ENCODE results near the gene GOLGA6C.
"Not testable (repeated sequence)": the region's sequence is repeated elsewhere in the genome, so short reads cannot be mapped to it uniquely, and the experiment has no call there.

Gene GOLGA6C

GRCh38 chr15:75214293-75215096 lies 43.6 kb upstream of the GOLGA6C start:
- H3K27me3 ChIP-seq (ENCODE audit: insufficient read depth, low read depth), result no peaks in the 10 kb centered on the region
- peaks cover 3% of the 10 kb centered on the region; the same call in 1 of the 2 replicates for H3K36me3 ChIP-seq (ENCODE audit: insufficient read depth)
- no peak overlapping the region for H3K4me3 ChIP-seq (IDR thresholded peaks at IDR 0.05; ENCODE audit: insufficient read depth, low read depth, low read length)
- no peaks in the 10 kb centered on the region for H3K4me1 ChIP-seq (ENCODE audit: low read depth, poor library complexity, severe bottlenecking)
- H3K27ac ChIP-seq, result no peak overlapping the region
- no peak overlapping the region for H3K4me2 ChIP-seq
- no peak for TF ChIP-seq CTCF (conservative IDR thresholded peaks at IDR 0.05; ENCODE audit: low read depth, low read length)
- H4K20me1 ChIP-seq (ENCODE audit: insufficient read depth), result peaks cover 8% of the 10 kb centered on the region
- no peak overlapping the region for H2AFZ ChIP-seq (ENCODE audit: low read depth)
- no peak overlapping the region for H3K9ac ChIP-seq
- H3K79me2 ChIP-seq (ENCODE audit: insufficient read depth, low read depth), result peaks cover 14% of the 10 kb centered on the region; the same call in 1 of the 2 replicates

GRCh38 chr15:75215107-75216004 lies 42.8 kb upstream of the GOLGA6C start:
- Histone ChIP-seq H2AFZ (ENCODE audit: low read depth) (no peak overlapping the region), H3K79me2 (ENCODE audit: insufficient read depth, low read depth) (peaks cover 5% of the 10 kb centered on the region; the same call in 1 of the 2 replicates), H3K36me3 (ENCODE audit: insufficient read depth) (0 out of 2 replicates have a peak, but pooled peaks cover 3% of the 10 kb centered on the region), H3K4me1 (ENCODE audit: low read depth, poor library complexity, severe bottlenecking) (no peaks in the 10 kb centered on the region), H3K4me2 (no peak overlapping the region), H3K9ac (no peak overlapping the region), H3K27ac (no peak overlapping the region), H3K27me3 (ENCODE audit: insufficient read depth, low read depth) (no peaks in the 10 kb centered on the region), H4K20me1 (ENCODE audit: insufficient read depth) (peaks cover 7% of the 10 kb centered on the region), H3K4me3 (IDR thresholded peaks at IDR 0.05; ENCODE audit: insufficient read depth, low read depth, low read length) (no peak overlapping the region)
- no peak for TF ChIP-seq CTCF (conservative IDR thresholded peaks at IDR 0.05; ENCODE audit: low read depth, low read length)

- H3K4me1 ChIP-seq (ENCODE audit: low read depth, poor library complexity, severe bottlenecking), result no peaks in the 10 kb centered on the region
- H4K20me1 ChIP-seq (ENCODE audit: insufficient read depth), result peaks cover 7% of the 10 kb centered on the region; the same call in 1 of the 2 replicates
- no peaks in the 10 kb centered on the region for H3K79me2 ChIP-seq (ENCODE audit: insufficient read depth, low read depth)
- H3K4me3 ChIP-seq (IDR thresholded peaks at IDR 0.05; ENCODE audit: insufficient read depth, low read depth, low read length), result no peak overlapping the region
- no peaks in the 10 kb centered on the region for H3K27me3 ChIP-seq (ENCODE audit: insufficient read depth, low read depth)
- no peak overlapping the region for H3K9ac ChIP-seq
- H3K4me2 ChIP-seq, result no peak overlapping the region
- no peak for TF ChIP-seq CTCF (conservative IDR thresholded peaks at IDR 0.05; ENCODE audit: low read depth, low read length)
- H3K27ac ChIP-seq, result no peak overlapping the region
- no peaks in the 10 kb centered on the region for H3K36me3 ChIP-seq (ENCODE audit: insufficient read depth)
- H2AFZ ChIP-seq (ENCODE audit: low read depth), result no peak overlapping the region
Measured at GRCh38 chr15:75217012-75217411, 41.1 kb upstream of the GOLGA6C start.

GRCh38 chr15:75217574-75217973 lies 40.6 kb upstream of the GOLGA6C start:
- H3K4me2 ChIP-seq; H3K36me3 ChIP-seq (ENCODE audit: insufficient read depth); H3K4me3 ChIP-seq (IDR thresholded peaks at IDR 0.05; ENCODE audit: insufficient read depth, low read depth, low read length); H4K20me1 ChIP-seq (ENCODE audit: insufficient read depth); H3K79me2 ChIP-seq (ENCODE audit: insufficient read depth, low read depth); H3K27ac ChIP-seq; H3K9ac ChIP-seq; H3K27me3 ChIP-seq (ENCODE audit: insufficient read depth, low read depth); H3K4me1 ChIP-seq (ENCODE audit: low read depth, poor library complexity, severe bottlenecking); H2AFZ ChIP-seq (ENCODE audit: low read depth): not testable (repeated sequence)

- not testable (repeated sequence) for H3K9ac ChIP-seq; H3K4me1 ChIP-seq (ENCODE audit: low read depth, poor library complexity, severe bottlenecking); H3K27ac ChIP-seq; H3K79me2 ChIP-seq (ENCODE audit: insufficient read depth, low read depth); H3K4me2 ChIP-seq; H4K20me1 ChIP-seq (ENCODE audit: insufficient read depth); H3K27me3 ChIP-seq (ENCODE audit: insufficient read depth, low read depth); H3K4me3 ChIP-seq (IDR thresholded peaks at IDR 0.05; ENCODE audit: insufficient read depth, low read depth, low read length); H3K36me3 ChIP-seq (ENCODE audit: insufficient read depth); H2AFZ ChIP-seq (ENCODE audit: low read depth)
Measured at GRCh38 chr15:75219507-75219929, 38.6 kb upstream of the GOLGA6C start.
